CD4-positive, alpha-beta T cell treated with Interleukin-17A for 4 hours (primary cell): ENCODE data around the gene WFS1.

Source experiments
- DNase-seq: peaks from one replicate; pipeline ENCODE4 v3.0.0-alpha.2; 2020; ENCODE audit warnings: mixed read lengths

The WFS1 gene

DNA sequence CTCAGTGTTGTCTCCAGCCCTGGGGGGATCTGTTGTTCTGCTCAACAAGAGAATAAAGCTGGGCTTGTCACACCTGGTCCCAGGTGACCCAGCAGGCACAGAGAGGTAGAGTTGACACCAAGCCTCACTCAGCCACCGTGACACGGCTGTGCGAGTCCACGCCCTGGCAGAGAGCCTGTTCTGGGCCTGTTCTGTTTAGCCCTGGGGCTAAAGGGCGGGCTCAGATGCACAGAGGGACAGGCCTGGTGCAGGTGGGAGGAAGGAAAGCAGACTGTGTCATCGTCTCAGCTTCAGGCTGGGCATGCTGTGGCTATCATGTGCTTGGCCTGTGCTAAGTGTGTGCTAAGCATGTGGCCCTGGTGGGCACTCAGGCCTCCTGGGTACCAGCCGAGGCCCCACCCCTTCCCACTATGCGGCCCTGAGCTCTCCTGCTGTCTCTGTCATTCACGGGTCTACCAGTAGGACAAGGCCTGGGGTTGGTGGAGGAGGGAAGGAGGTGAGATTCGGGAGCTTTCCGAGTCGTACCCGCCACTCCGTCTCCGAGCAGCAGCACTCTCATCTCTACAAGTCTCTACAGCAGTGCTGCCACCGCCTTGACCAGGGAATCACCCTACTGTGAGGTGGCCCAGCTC, 10.8 kb downstream of the WFS1 start:
- no peak for DNase-seq

DNA sequence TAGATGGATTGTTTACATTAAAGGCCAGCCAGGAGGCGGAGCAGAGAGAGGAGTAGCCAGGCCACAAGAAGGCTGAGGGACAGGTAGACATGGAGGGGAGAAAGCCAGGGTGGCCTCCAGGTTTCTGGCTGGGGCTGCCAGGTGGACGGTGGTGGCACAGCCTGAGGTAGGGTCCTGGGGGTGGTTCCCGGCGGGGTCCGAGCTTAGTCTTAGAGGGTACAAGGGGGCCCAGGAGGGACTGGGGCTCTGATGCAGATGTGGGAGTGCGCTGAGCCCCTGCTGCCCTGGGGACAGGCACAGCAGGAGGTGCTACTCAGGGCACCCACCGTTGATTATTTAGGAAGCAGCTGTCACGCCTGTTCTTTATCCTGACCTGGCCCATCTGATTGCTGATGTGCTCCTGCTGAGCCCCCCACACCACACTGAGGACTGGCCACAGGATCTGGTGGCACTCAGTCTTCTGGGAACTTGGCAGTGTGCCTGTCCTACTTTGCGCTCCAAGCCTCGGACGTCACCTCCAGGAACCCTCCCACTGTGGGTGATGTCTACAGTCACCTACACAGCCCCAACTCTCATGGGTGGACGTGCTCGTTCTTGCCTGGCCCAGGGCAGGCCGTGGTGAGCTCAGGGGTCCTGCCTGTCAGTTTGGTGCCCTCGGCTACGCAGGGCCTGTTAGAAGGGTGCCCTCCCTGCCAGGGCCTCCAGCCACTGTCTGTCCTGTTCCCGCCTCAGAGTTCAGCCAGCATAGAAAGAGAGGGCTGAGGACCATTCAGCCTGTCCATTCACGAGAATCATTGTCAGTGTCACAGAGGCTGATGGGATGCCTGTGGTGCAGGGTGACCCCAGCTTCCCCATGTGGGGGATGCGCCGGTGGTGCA, 12.0 kb downstream of the WFS1 start:
- no peak for DNase-seq

DNA sequence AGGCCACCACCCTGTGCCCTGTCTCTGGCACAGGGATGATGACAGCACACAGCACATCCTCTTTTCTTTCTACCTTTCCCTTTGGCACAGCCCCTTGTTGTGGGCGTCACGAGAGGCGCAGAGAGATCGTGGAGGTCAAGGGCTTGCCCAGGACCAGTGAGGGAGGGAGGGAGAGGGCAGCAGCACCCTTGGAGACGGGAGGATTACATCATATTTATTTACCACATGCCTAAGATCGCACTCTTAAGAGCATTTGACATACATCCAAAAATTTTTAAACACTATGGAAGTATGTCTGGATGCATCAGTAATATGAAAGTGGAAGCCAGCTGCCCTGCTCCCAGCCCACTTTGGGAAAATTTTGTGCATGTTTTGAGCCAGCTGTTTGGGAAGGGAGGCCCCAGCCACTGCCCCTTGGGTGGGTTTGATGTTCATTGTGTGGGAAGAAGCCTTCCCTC, 12.7 kb downstream of the WFS1 start:
- no peak for DNase-seq

DNA sequence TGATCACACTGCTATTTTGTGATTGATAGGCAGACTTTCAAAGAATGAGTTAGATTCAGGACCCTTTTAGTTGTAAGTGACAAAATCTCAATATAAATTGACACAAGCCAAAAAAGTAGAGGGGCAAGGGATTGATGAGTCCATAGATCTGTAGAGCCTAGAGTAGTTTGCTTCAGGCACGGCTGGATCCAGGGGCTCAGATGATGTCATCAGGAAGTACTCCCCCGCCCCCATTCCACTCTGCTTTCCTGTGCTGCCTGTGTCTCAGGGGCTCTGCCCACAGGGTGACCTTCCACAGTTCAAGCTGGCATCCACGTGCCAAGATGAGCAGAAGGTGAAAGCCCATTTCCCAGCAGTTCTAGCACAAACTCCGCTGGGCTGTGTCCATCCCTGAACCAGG, 13.6 kb downstream of the WFS1 start:
- DNase-seq, result no peak

DNA sequence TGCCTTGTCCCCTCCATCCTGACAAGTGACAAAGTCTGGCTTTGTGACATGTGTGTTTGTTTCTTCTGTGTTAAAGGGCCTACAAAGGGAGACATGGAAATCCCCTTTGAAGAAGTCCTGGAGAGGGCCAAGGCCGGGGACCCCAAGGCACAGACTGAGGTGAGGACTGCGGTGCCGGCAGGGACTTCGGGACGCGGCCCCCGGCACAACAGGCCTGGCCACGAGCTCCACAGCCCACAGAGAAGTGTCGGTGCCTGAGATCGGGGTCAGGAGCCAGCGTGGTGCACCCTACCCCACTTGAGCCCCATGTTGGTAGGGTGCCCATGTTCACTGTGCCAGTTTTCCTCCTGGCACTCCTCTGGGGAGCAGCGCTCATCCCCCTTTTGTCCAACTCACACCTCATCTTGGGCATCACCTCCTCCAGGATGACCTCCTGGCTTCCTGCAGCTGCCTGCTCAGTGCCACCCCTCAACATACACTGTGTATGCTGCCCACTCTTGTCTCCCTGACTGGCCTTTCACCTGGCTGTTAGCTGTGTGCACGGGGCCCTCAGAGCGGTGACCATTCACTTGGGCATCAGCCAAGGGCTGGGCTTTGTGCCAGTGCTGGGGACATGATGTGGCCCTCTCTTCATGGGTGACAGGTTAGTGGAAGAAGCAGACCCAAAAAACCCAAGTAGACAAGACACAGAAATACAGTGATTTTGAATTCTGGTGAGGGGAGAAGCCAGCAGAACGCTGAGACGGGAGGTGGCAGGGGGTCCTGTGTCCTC, 17.6 kb downstream of the WFS1 start:
- DNase-seq, result no peak

DNA sequence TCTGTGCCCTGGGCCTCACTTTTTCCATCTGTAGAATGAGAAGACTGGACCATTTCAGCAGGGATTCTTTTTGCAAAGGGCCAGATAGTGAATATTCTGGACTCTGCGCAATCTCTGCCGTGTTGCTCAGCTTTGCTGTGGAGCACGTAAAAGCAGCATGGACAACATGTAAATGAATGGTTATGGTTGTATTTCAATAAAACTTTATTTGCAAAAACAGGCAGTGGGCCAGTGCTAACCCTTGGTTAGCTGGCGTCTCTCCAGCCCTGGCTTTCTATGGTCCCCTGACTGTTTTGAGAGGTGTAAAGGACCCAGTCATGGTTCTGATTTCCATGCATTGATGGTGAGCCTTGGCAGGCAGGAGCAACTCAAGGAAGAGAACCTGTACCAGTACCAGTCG, 18.7 kb downstream of the WFS1 start:
- DNase-seq, result no peak

DNA sequence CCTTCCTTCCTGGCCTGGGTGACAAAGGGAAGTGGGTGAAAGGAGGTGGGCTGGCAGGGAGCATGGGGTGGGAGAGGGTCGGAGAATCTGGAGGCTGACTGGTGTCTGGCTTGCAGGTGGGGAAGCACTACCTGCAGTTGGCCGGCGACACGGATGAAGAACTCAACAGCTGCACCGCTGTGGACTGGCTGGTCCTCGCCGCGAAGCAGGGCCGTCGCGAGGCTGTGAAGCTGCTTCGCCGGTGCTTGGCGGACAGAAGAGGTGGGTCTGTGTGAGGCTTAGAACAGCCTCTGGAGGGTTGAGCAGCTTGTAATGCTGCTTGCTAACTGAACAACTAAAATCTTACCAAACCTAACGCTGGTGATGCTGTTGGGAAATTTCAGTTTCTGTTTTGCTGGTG, 19.2 kb downstream of the WFS1 start:
- DNase-seq, result no peak

DNA sequence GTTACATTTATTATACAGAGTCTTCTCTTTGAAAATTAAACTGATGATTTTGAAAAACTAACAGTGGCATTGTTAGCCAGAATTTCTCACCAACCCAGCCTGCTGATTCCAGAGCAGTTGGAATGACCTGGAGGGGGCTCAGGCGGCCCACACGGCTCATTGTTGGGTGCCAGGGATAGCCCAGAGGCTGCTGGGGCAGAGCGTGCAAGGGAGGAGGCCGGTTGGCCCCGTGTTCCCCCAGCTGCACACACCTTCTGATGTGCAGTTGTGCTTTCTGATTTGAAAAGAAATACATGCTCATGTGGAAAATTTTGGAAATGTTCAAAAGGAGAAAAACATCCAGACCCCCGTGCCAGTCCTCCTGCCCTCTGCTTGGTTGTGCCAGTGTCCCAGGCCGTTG, 20.6 kb downstream of the WFS1 start:
- no peak for DNase-seq

DNA sequence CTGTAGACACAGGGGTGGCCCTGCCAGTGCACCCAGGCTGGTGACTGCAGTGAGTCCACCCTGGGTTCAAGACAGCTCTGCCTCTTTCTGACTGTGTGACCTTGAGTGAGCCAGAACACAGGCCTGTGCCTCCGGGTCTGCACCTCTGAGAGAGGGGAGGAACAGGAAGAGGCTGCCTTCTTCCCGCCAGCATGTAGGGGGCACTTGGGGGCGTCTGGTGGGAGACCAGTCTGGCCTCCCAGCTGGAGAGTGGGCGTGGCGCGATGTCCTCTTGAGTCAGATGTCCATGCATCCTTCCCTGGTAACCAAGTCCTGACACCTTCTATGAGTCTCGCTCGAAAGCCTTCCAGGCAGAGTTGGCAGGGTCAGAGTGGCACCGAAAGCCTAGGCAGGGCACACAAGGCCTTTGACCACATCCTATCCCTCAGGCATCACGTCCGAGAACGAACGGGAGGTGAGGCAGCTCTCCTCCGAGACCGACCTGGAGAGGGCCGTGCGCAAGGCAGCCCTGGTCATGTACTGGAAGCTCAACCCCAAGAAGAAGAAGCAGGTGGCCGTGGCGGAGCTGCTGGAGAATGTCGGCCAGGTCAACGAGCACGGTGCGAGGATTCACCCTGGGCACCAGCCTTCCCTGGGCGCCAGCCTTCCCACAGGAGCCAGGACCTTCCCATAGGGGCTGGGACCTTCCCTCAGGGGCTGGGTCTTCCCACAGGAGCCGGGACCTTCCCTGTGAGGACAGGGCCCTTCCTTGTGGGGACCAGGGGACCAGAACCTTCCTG, 21.3 kb downstream of the WFS1 start:
- no peak for DNase-seq

DNA sequence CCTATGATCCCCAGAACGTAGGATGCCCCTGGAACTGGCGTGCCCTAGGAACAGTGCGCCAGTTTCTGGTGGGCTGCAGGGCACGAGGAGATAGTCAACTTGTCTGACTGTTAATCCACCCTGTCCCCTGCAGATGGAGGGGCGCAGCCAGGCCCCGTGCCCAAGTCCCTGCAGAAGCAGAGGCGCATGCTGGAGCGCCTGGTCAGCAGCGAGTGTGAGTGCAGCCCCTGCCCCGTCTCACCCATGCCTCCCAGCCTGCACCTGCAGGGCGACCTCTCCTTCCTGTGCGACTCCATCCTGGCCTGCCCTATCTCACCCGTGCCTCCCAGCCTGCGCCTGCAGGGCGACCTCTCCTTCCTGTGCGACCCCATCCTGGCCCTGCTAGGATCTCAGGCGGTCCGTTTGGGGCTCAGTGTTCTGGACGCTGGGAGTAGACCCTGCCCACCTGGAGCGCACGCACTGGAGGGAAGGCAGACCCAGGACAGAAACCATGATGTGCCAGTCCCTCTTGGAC, 22.2 kb downstream of the WFS1 start:
- no peak for DNase-seq

DNA sequence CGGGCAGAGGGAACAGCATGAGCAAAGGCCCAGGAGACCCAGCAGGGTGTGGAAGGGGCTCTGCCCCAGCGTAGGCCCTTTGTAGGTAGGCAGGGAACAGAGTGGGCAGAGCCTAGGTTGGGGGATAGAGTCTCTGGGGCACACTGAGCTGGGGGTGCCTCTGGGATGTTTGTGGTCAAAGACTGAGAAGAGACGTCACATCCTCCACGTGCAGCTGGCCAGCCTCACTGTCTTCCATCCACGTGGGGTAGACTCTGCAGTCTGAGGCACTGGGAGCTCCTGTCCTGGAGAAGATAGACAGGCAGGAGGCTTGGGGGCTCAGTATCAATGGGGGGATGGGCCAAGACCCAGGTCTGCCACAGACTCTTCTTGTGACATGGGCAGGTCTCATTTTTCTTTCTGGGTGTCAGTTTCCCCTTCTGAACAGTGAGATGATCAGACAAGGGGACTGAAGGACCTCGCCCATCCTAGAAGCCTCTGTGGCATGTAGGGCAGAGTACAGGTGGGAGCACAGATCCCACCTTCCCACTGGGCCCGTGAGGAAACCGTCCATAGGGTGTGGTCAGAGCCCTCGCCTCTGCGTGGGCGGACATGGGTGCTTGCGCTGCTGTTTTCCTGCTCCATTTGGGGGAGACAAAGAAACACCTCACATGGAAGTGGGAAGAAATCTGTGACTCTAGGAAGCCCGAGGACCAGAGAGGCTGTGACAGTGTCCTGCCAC, 22.9 kb downstream of the WFS1 start:
- no peak for DNase-seq

DNA sequence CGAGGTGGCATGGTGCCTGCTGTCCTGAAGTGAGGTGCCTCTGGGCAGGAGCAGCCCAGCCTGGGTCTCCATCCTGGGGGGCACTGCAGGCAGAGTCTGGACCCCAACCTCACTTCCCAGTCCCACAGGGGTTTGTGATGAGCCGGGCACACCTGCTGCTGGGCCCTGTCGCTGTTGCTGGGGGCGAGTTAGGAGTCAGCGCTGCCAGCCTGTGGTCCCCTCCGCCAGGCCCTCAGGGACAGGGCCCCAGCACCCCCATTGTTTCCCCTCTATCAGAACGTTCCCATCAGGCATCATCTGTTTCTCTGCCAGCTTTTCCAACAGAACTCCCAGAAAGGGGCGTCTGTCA, 23.4 kb downstream of the WFS1 start:
- no peak for DNase-seq

DNA sequence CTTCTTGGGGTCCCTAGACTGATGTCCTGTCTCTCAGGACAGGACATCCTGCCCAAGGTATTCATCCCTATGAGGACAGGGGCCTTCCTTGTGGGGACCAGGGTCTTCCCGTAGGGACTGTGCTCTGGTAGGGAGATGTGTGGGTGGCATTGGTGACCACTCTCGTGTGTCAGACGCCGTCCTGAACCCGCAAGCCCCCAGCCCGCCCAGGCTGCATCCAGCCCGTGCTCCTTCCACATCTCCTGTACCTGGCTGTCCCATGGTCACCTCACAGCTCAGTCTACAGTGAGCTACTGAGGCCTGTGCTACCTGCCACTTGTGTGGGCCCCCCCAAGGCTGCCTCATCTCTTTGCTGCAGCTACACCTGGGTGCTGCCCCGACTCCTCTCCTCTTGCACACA, 24.0 kb downstream of the WFS1 start:
- no peak for DNase-seq

DNA sequence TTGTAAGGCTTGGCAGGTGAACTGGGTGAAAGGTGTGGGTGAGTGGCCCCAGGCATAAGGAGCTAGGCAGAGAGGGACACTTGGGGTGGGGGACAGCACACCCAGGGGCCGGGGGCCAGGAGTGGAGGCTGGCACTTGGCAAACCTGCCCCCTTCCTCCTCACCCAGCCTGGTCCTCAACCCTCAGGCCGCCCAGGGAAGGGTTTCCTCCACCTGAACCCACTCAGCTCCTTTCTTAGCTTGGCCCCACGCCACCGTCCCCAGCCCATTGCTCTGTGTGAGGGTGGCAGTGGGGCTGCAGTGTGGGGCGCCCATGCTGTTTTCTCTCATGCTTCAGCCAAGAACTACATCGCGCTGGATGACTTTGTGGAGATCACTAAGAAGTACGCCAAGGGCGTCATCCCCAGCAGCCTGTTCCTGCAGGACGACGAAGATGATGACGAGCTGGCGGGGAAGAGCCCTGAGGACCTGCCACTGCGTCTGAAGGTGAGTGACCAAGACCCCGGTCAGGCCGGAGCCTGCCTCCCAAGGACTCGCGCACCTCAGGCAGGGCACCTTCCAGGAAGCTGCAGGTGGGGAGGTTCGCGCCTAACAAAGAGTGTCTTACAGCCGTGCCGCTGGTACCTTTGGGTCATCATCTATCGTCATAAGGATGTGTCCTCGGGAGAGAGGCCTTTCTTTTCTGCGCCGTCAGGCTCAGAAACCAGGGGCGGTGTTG, 25.2 kb downstream of the WFS1 start:
- no peak for DNase-seq

DNA sequence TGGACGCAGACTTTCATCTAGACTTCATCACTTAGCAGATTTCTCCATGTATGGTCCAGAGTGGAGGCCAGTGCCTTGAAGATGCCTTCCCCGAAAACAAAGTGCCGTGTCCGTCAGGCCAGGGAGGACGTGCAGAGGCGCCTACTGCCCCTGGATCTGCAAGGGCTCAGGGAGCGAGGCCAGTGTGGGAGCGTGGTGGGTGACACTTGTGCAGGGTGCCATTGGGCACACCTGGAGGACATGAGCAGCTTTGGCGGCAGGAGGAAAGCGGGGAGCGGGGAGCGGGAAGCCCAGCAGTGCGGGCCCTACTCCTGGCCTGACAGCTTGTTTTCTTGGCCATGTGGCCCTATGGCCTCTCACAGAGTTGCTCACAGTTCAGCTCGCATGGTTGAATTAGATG, 25.8 kb downstream of the WFS1 start:
- DNase-seq, result no peak

DNA sequence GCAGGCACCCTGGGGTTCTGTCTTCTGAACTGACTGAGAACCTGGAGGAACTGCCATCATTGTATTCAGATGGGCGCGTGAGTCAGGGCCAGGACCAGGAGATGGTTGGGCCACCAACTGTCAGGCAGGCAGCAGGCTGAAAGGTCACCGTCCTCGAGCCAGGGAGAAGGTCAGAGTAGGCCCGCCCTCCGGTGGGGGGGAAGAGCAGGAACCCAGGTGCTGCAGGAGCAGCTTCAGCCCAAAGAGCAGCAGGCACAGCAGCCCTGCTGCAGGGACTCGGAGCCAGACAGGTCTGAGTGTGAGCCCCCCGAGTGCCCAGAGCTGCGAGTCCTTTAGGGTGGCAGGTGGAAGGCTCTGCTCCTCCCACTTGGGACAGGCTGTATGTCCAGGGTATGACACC, 26.4 kb downstream of the WFS1 start:
- no peak for DNase-seq

DNA sequence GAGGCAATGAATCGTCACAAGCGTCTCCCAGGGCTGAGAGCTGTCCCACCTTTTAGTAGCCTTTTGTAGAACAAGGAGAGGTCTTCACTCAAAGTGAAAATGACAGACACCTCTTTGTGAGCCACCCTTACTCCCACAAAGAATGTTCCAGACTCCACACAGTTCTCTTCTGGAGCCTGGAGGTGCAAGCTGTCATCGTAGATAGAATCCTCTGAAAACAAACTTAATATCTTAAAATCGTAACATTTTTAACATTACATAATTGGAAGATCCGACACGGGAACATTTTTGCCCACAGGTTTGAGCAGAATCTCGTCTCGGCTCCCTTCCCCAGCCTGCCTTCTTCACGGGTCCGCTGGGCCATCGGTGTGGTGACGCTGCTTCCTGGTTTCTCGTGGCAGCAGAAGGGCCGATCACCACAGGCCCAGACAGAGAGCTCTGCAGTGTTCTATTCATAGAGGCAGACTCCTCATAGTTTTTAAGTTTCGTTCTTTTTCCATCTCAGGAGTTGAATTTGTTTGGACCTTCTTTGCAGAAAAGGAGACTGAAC, 27.7 kb downstream of the WFS1 start:
- DNase-seq, result no peak

DNA sequence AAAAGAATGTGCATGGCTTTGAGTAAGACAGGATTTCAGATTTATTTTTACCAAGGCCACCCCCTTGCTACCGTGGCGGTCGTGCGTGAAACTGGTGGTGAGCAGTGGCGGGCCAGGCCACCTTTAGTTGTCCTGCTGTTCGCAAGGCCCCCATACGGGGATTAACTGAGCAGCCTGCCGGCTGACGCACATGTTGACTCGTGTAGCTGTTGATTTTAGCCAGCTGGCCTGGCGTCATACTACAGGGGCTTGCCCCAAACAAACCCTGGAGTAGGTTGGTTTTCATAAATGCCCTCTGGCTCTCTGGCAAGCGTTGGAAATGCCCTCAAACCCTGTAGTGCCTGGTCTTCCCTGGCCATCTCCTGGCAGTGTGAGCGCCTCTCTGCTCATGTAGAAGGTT, 28.4 kb downstream of the WFS1 start:
- DNase-seq, result no peak

DNA sequence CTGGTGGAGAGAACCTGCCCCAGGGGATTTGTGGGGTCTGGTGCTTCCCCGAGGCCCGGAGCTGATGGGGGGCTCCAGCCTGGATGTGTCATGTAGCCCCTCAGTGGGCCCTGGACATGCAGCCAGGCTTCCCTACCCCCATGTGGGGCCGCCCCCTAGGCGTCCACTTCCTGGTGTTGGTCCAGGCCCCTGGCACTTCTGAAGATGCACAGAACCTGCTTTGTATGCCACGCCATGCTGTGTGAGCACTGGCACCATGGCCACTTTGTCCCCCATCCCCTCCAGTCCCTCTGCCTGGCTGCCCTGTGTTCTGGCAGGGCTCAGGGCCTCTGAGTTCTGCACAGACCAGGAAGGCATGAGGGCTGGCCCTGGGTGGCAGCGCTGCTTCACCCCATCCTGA, 29.2 kb downstream of the WFS1 start:
- no peak for DNase-seq

DNA sequence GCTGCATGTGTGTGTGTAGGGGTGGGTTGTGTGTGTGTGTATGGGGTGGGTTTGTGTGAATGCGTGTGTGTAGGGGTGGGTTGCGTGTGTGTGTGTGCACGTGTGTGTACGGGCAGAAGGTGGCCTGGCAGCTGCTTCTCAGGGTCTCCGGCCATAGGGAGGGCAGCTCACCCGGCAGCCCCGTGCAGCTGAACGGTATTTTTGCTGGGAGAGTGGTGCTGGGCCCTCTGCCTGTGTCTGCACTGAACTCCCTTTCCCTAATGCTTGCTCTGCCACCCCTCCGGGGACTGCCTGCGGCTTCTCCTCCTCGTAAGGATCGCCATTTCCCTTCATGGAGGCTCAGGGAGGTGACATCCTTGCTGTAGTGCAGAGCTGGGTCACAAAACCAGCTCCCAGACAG, 30.2 kb downstream of the WFS1 start:
- no peak for DNase-seq

DNA sequence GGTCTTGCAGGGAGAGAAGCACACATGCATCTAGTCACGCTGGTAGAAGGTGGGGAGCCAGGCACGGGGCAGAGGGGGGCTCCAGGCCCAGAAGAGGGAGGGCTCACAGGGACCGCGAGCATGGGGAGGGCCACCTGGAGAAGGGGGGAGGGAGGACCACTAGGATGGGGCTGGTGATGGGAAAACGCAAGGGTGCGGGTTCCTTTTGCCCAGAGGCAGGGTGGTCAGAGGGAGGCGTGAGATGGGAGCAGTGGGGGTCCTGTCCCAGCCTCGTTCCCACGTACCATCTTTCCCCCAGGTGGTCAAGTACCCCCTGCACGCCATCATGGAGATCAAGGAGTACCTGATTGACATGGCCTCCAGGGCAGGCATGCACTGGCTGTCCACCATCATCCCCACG, 30.7 kb downstream of the WFS1 start:
- no peak for DNase-seq
